ENCODE results near the gene KNDC1. TPM values are rescaled to one million over a fixed set of nuclear protein-coding genes. Genes with fewer than 3 reads are reported as not detected.

Gene KNDC1
- total RNA-seq, 1 donor: 5.6 TPM

DNA sequence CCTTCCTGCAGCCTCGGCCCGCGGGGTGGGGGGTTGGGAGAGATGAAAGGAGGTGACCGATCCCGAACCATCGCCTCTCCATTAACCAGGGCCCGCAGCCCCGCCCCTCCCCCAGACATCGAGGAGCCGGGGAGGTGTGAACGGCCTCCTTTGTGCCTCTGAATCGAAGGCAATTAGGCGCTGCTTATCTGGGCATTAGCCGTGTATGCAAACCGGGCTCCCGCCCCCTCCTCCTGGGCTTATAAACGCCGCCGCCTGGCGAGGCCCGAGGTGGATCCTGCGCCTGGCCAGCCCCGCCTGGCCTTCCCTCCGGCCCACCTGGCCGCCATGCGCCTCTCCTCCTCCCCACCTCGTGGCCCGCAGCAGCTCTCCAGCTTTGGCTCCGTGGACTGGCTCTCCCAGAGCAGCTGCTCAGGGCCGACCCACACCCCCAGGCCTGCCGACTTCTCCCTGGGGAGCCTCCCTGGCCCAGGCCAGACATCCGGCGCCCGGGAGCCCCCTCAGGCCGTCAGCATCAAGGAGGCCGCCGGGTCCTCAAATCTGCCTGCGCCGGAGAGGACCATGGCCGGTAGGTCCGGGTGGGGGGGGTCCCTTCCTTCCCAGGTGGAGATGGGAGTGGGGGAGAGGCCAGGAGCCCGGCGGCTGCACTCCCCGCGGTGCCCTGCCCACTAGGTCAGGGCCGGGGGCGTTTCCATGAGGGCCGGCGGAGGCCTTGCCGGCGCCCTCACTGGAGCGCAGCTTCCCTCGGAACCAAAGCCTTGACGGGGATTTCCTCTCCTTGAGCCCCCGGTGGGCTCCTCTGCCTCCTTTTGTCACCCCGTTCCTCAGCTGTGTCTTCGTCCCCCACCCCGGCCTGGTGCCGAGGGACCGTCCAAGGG is 77.8 kb downstream of the KNDC1 start, which contains the start of gene VENTX:
Gene VENTX (plus strand): TSS at position 268 of the 878 bp plus-strand sequence. CDS start 60 bp downstream, at position 328.
- TF ChIP-seq, protein P1, sequence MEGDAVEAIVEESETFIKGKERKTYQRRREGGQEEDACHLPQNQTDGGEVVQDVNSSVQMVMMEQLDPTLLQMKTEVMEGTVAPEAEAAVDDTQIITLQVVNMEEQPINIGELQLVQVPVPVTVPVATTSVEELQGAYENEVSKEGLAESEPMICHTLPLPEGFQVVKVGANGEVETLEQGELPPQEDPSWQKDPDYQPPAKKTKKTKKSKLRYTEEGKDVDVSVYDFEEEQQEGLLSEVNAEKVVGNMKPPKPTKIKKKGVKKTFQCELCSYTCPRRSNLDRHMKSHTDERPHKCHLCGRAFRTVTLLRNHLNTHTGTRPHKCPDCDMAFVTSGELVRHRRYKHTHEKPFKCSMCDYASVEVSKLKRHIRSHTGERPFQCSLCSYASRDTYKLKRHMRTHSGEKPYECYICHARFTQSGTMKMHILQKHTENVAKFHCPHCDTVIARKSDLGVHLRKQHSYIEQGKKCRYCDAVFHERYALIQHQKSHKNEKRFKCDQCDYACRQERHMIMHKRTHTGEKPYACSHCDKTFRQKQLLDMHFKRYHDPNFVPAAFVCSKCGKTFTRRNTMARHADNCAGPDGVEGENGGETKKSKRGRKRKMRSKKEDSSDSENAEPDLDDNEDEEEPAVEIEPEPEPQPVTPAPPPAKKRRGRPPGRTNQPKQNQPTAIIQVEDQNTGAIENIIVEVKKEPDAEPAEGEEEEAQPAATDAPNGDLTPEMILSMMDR (IDR thresholded peaks at IDR 0.05; ENCODE audit: insufficient read depth, low read depth, low read length): no peak
- no peak within 1 kb of the TSS for H3K4me3 ChIP-seq (ENCODE audit: low read depth, low read length)
- DNase-seq (ENCODE audit: low read depth): no peak

DNA sequence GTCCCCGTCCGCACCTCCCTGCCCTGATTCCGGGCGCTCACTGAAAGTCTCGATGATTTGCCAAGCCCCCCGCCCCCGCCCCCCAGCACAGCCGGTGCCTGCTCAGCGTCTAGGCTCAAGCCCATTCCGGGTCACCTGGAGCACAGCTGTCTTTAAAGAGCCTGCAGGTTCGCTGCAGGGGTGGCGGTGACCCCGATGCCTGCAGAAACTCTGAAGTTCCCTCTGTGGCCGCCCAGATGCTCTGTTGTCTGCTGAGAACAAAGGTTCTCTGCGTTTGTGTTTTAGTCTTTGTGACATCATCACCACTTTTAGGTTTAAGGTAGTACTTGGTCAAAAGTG is 78.4 kb downstream of the KNDC1 start:
- no peak for DNase-seq (ENCODE audit: low read depth)
- no peak overlapping the region for H3K4me3 ChIP-seq (ENCODE audit: low read depth, low read length)
- TF ChIP-seq, protein P1 (IDR thresholded peaks at IDR 0.05; ENCODE audit: insufficient read depth, low read depth, low read length): no peak

DNA sequence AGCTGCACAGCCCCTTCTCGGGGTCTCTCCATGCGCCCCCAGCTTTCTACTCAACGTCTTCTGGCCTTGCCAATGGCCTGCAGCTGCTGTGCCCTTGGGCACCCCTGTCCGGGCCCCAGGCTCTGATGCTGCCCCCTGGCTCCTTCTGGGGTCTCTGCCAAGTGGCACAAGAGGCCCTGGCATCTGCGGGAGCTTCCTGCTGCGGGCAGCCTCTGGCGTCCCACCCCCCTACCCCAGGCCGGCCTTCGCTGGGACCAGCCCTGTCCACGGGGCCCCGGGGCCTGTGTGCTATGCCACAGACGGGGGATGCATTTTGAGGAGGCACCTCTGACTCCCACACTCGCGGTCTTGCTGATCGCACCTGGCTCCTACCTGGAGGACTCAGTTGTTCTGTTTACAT is 80.0 kb downstream of the KNDC1 start:
- no peak overlapping the region for H3K4me3 ChIP-seq (ENCODE audit: low read depth, low read length)
- TF ChIP-seq, protein P1 (IDR thresholded peaks at IDR 0.05; ENCODE audit: insufficient read depth, low read depth, low read length): no peak
- no peak for DNase-seq (ENCODE audit: low read depth)

DNA sequence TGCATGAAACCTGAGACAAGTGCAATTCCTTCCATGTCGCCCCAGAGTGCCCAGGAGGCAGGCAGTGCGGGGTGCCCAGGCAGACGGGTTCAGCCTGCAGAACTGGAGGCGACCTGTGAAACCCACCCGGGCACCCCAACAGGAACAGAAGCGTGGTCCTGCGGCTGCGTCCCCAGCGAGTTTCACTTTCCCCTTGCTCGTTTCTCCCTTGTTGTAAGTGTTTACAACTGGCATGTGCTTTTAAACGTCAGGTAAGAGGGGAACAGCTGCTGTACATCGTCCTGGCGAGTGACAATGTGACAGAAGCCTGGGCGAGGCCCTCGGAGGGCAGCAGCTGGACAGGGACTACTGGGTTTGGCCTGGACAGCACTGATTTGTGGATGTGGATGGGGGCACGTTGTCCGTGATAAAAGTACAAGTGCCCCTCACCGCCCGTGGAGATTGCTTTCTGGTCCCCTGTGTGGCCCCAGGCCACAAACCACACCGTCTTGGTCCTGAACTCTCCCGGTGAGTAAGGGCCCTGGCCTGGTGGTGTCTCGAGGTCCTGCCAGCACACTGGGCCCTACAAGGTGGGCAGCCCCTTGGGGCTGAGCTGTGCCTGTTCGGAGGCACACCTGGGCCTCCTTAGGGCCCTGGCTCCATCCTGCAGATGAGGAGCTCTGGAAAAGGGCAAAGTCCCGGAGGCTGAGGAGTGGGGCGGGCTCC is 81.6 kb downstream of the KNDC1 start:
- DNase-seq (ENCODE audit: low read depth): no peak
- TF ChIP-seq, protein P1 (IDR thresholded peaks at IDR 0.05; ENCODE audit: insufficient read depth, low read depth, low read length): no peak
- H3K4me3 ChIP-seq (ENCODE audit: low read depth, low read length): no peak overlapping the region

DNA sequence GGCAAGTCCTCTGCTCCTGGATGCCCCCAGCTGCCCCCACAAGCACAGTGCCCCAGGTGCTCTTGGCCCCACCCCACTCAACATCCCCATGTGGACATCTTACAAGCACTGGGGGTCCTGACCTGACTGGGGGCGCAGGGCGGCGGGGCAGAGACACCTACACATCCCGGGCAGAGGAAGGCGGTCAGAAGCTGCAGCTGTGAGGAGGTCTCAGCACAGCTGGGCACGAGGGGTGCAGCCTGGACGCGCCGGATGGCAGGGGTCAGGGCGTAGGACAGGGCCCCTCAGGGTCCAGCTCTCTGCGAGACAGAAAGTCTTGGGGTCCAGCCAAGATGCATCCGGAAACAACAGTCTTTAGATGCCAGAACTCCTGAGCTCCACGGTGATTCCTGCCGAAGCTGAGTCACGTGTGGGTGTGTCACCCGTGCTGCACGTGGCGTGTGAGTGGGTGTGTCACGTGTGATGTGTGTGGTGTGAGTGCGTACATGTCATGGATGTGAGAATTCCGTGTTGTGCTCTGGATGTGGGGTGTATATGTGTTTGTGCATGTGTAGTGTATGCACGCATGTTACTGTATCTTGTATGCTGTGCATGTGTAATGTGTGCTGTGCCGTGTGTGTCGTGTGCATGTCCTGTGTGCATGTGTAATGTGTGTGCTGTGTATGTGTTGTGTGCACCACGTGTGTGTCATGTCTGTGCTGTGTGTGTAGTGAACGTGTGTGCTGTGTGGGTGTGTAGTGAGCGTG is 82.8 kb downstream of the KNDC1 start:
- TF ChIP-seq, protein P1 (IDR thresholded peaks at IDR 0.05; ENCODE audit: insufficient read depth, low read depth, low read length): no peak
- H3K4me3 ChIP-seq (ENCODE audit: low read depth, low read length): no peak overlapping the region
- peak; percentile 12 for DNase-seq (ENCODE audit: low read depth)

DNA sequence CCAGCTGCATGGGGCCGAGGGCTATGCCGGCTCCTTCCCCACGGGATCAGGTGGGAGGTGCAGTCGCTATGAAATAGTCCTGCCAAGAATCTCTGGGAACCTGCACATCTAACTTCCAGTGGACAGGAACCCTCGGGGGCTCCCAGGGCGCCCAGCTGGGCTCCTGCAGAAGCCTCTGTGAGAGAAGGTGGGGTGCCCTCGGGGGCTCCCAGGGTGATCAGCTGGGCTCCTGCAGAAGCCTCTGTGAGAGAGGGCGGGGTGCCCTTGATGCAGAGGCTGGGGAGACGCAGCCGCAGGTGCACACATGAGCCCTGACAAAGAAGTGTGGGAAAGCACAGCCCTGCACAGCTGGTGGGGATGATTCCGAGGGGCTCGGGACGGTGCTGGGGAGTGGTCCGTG is 83.6 kb downstream of the KNDC1 start:
- TF ChIP-seq, protein P1 (IDR thresholded peaks at IDR 0.05; ENCODE audit: insufficient read depth, low read depth, low read length): no peak
- DNase-seq (ENCODE audit: low read depth): no peak
- no peak overlapping the region for H3K4me3 ChIP-seq (ENCODE audit: low read depth, low read length)
